Measurements from ENCODE around the gene LDB3.

LDB3 gene

GRCh38 chr10:86665218-86665607, 3.1 kb upstream of the LDB3 start:
- DNase-seq, result no peak

- DNase-seq, result no peak
These were observed 2.4 kb upstream of the LDB3 start for GRCh38 chr10:86665868-86666267.

- DNase-seq, result no peak
These were observed 1.8 kb upstream of the LDB3 start for GRCh38 chr10:86666538-86666937.

- DNase-seq, result no peak
These were observed 710 bp upstream of the LDB3 start for GRCh38 chr10:86667421-86668181.

- DNase-seq, result no peak
These were observed 2.0 kb downstream of the LDB3 start for GRCh38 chr10:86670290-86670811.

GRCh38 chr10:86670876-86671275, 2.6 kb downstream of the LDB3 start:
- DNase-seq, result no peak

- DNase-seq, result no peak
These were observed 3.1 kb downstream of the LDB3 start for GRCh38 chr10:86671419-86671818.

GRCh38 chr10:86671985-86672710, 3.8 kb downstream of the LDB3 start:
- no peak for DNase-seq

- no peak for DNase-seq
These were observed 5.0 kb downstream of the LDB3 start for GRCh38 chr10:86673216-86673826.

GRCh38 chr10:86673827-86674581, 5.7 kb downstream of the LDB3 start:
- no peak for DNase-seq

GRCh38 chr10:86674912-86675311, 6.6 kb downstream of the LDB3 start:
- DNase-seq, result no peak

GRCh38 chr10:86677374-86677773, 9.1 kb downstream of the LDB3 start:
- DNase-seq, result no peak

GRCh38 chr10:86678999-86679792, 10.9 kb downstream of the LDB3 start:
- peak; percentile 97 for DNase-seq

GRCh38 chr10:86681047-86681446, 12.7 kb downstream of the LDB3 start:
- peak; percentile 33 for DNase-seq

- DNase-seq, result no peak
These were observed 13.5 kb downstream of the LDB3 start for GRCh38 chr10:86681722-86682386.

- DNase-seq, result no peak
These were observed 14.4 kb downstream of the LDB3 start for GRCh38 chr10:86682675-86683074.

GRCh38 chr10:86684331-86685097, 16.2 kb downstream of the LDB3 start:
- DNase-seq, result no peak

GRCh38 chr10:86685416-86685815, 17.1 kb downstream of the LDB3 start:
- no peak for DNase-seq

- DNase-seq, result no peak
These were observed 17.8 kb downstream of the LDB3 start for GRCh38 chr10:86685893-86686632.

- DNase-seq, result no peak
These were observed 18.7 kb downstream of the LDB3 start for GRCh38 chr10:86686972-86687371.
